Activated effector memory CD4-positive, alpha-beta T cell treated with anti-CD3 and anti-CD28 coated beads, Interleukin-2, amount 50 U/mL, for 16 hours (primary cell): ENCODE measurements around the gene CTNNA2.
"Not testable (repeated sequence)": the region's sequence is repeated elsewhere in the genome, so short reads cannot be mapped to it uniquely, and the experiment has no call there.

ENCODE experiments used
- DNase-seq: peaks from one replicate; pipeline ENCODE4 v3.0.0-alpha.2; 2020

CTNNA2 gene

GRCh38 chr2:80166483-80167171, 653.8 kb downstream of the CTNNA2 start:
- no peak for DNase-seq

GRCh38 chr2:80167284-80167808, 654.5 kb downstream of the CTNNA2 start:
- no peak for DNase-seq

GRCh38 chr2:80168037-80168436, 655.2 kb downstream of the CTNNA2 start:
- no peak for DNase-seq

GRCh38 chr2:80168801-80169200, 656.0 kb downstream of the CTNNA2 start:
- DNase-seq = no peak

GRCh38 chr2:80169811-80170594, 657.2 kb downstream of the CTNNA2 start:
- DNase-seq = no peak

- no peak for DNase-seq
Measured at GRCh38 chr2:80185091-80185490, 672.2 kb downstream of the CTNNA2 start.

- DNase-seq = no peak
Measured at GRCh38 chr2:80186262-80186661, 673.4 kb downstream of the CTNNA2 start.

- DNase-seq = no peak
Measured at GRCh38 chr2:80187156-80187555, 674.3 kb downstream of the CTNNA2 start.

GRCh38 chr2:80190166-80190565, 677.3 kb downstream of the CTNNA2 start:
- no peak for DNase-seq

GRCh38 chr2:80193566-80193965, 680.7 kb downstream of the CTNNA2 start:
- no peak for DNase-seq

- no peak for DNase-seq
Measured at GRCh38 chr2:80195034-80195433, 682.2 kb downstream of the CTNNA2 start.

- DNase-seq = no peak
Measured at GRCh38 chr2:80198042-80198441, 685.2 kb downstream of the CTNNA2 start.

GRCh38 chr2:80199504-80199903, 686.7 kb downstream of the CTNNA2 start:
- DNase-seq = no peak

GRCh38 chr2:80203929-80204328, 691.1 kb downstream of the CTNNA2 start:
- not testable (repeated sequence) for DNase-seq

GRCh38 chr2:80205498-80205897, 692.6 kb downstream of the CTNNA2 start:
- no peak for DNase-seq

- DNase-seq = no peak
Measured at GRCh38 chr2:80209458-80209857, 696.6 kb downstream of the CTNNA2 start.

- no peak for DNase-seq
Measured at GRCh38 chr2:80217446-80217845, 704.6 kb downstream of the CTNNA2 start.

- DNase-seq = no peak
Measured at GRCh38 chr2:80222644-80223043, 709.8 kb downstream of the CTNNA2 start.

GRCh38 chr2:80231421-80231820, 718.6 kb downstream of the CTNNA2 start:
- DNase-seq = no peak

- DNase-seq = no peak
Measured at GRCh38 chr2:80233333-80233732, 720.5 kb downstream of the CTNNA2 start.

- no peak for DNase-seq
Measured at GRCh38 chr2:80238692-80239469, 726.0 kb downstream of the CTNNA2 start.

- no peak for DNase-seq
Measured at GRCh38 chr2:80242355-80242910, 729.6 kb downstream of the CTNNA2 start.
